Measurements from ENCODE around the gene GEMIN5.

GEMIN5 gene

GRCh38 chr5:154840435-154841272 is 97.4 kb downstream of the GEMIN5 start:
- TF ChIP-seq CTCF (IDR thresholded peaks at IDR 0.05; ENCODE audit: low read depth, low read length), result no peak
- DNase-seq, result no peak
- Histone ChIP-seq H3K9me3 (no peaks in the 10 kb centered on the region), H3K27me3 (no peaks in the 10 kb centered on the region), H3K4me3 (ENCODE audit: low read depth, low read length) (no peak overlapping the region), H3K36me3 (no peaks in the 10 kb centered on the region), H3K4me1 (peaks cover 10% of the 10 kb centered on the region)

Measured in BE2C (cell line).